ENCODE measurements around the gene ICOSLG.
A peak's percentile ranks its signal among the peaks of the same experiment; 100 is the strongest.
"Not testable (repeated sequence)": the region's sequence is repeated elsewhere in the genome, so short reads cannot be mapped to it uniquely, and the experiment has no call there.

ICOSLG gene, protein sequence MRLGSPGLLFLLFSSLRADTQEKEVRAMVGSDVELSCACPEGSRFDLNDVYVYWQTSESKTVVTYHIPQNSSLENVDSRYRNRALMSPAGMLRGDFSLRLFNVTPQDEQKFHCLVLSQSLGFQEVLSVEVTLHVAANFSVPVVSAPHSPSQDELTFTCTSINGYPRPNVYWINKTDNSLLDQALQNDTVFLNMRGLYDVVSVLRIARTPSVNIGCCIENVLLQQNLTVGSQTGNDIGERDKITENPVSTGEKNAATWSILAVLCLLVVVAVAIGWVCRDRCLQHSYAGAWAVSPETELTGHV

DNA sequence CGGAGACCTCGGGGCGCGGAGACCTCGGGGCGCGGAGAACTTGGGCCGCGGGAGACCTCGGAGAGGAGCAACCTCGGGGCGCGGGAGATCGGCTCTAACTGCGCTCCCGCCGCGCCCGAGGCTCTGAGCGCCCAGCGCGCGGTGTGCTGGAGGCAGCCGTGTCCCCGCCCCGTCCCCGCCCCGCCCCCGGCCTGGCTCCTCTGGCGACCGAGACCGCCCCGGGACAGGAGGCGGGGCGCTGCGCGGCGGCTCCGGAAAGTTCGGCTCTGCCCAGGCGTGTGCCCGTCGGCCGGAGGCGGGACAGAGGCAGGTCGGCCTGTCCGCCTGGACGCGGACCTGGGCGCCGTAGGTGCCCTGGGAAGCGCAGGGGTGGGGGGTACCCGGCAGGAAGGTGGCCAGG, at the start of gene ICOSLG:
TSS of gene ICOSLG (minus strand) at position 102 of the 400 bp plus-strand sequence. CDS start 126 bp downstream, outside the sequence.
- not testable (repeated sequence) for H3K4me1 ChIP-seq (ENCODE audit: low read length); H2AFZ ChIP-seq (ENCODE audit: low read depth, low read length); H3K27me3 ChIP-seq (ENCODE audit: low read depth, low read length); H3K9me3 ChIP-seq (ENCODE audit: insufficient read depth, low read length); H3K9ac ChIP-seq (ENCODE audit: low read length); H3K27ac ChIP-seq (ENCODE audit: low read length); H3K36me3 ChIP-seq (replicated peaks; ENCODE audit: low read depth, low read length); H4K20me1 ChIP-seq (ENCODE audit: insufficient read depth, low read length); H3K79me2 ChIP-seq (ENCODE audit: low read length); H3K4me3 ChIP-seq (ENCODE audit: low read length); H3K4me2 ChIP-seq (ENCODE audit: low read length)

DNA sequence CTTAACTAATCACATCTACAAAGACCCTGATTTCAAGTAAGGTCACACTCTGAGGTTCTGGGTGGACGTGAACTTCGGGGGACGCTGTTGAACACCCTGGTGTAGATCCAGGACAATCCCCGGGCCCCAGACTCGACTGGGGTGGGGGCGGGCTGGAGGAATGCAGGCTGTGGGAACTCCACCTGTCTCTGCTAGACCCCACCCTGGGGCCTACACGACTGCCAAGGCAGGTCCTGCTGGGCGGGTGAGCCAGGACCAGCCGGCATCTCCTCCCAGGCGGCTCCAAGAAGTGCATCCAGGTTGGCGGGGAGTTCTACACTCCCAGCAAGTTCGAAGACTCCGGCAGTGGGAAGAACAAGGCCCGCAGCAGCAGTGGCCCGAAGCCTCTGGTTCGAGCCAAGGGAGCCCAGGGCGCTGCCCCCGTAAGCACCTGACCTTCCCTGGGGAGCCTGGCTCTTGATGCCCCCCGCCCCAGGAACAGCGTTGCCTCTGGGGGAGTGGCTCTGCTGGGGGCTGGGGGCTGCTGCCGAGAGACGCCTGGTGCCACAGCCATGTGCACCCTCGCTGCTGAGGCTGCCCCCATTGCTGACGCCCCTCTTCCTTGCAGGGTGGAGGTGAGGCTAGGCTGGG, 48.8 kb upstream of the ICOSLG start:
- H3K9me3 ChIP-seq (ENCODE audit: insufficient read depth, low read length) = no peaks in the 10 kb centered on the region
- H4K20me1 ChIP-seq (ENCODE audit: insufficient read depth, low read length) = no peaks in the 10 kb centered on the region
- H3K4me1 ChIP-seq (ENCODE audit: low read length) = peaks cover 57% of the 10 kb centered on the region
- H3K9ac ChIP-seq (ENCODE audit: low read length) = no peak overlapping the region
- H3K79me2 ChIP-seq (ENCODE audit: low read length) = no peaks in the 10 kb centered on the region
- H3K4me2 ChIP-seq (ENCODE audit: low read length) = no peak overlapping the region
- no peak overlapping the region for H3K4me3 ChIP-seq (ENCODE audit: low read length)
- no peak for TF ChIP-seq EZH2phosphoT487 (IDR thresholded peaks at IDR 0.05; ENCODE audit: low read depth)
- TF ChIP-seq, protein P1, sequence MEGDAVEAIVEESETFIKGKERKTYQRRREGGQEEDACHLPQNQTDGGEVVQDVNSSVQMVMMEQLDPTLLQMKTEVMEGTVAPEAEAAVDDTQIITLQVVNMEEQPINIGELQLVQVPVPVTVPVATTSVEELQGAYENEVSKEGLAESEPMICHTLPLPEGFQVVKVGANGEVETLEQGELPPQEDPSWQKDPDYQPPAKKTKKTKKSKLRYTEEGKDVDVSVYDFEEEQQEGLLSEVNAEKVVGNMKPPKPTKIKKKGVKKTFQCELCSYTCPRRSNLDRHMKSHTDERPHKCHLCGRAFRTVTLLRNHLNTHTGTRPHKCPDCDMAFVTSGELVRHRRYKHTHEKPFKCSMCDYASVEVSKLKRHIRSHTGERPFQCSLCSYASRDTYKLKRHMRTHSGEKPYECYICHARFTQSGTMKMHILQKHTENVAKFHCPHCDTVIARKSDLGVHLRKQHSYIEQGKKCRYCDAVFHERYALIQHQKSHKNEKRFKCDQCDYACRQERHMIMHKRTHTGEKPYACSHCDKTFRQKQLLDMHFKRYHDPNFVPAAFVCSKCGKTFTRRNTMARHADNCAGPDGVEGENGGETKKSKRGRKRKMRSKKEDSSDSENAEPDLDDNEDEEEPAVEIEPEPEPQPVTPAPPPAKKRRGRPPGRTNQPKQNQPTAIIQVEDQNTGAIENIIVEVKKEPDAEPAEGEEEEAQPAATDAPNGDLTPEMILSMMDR (IDR thresholded peaks at IDR 0.05; ENCODE audit: low read depth, low read length) = no peak
- H3K36me3 ChIP-seq (replicated peaks; ENCODE audit: low read depth, low read length) = no peaks in the 10 kb centered on the region
- no peak overlapping the region for H3K27ac ChIP-seq (ENCODE audit: low read length)
- H2AFZ ChIP-seq (ENCODE audit: low read depth, low read length) = no peak overlapping the region
- no peaks in the 10 kb centered on the region for H3K27me3 ChIP-seq (ENCODE audit: low read depth, low read length)

DNA sequence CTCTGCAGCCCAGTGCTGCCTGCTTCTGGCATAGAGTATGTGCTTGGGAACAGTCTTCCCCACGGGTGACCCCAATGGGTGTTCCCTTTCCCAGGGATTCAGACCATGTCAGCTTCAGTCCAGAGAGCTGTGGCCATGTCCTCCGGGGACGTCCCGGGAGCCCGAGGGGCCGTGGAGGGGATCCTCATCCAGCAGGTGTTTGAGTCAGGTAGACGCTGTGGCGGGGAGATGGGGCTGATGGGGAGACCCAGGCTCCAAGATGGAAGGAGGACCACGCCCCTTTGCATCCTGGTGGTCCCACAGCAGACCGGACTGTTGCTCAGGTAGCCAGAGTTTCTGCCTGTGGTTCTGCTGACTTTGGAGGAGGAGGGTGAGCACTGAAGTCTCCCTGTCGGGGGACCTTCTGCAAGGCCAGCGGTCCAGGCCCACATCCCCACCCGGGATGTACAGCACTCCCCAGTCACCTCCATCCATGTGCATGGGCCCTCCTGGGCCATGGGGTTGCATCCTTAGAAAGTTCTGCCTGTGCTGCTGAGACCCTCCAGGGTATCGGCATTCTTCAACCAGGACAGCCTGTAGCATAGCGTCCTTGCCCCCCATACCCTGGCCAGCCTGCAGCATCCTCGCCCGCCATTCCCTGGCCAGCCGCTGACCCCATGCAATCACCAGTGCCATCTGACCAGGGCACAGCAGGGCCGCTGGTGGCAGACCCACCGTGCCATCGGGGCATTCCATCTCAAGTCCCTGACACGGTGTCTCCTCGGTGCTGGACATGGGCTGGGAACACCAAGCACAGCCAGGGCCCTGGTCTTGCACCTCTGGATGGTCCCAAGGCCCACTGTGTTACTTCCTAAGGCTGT, 47.7 kb upstream of the ICOSLG start:
- no peaks in the 10 kb centered on the region for H3K36me3 ChIP-seq (replicated peaks; ENCODE audit: low read depth, low read length)
- peaks cover 64% of the 10 kb centered on the region for H3K4me1 ChIP-seq (ENCODE audit: low read length)
- H4K20me1 ChIP-seq (ENCODE audit: insufficient read depth, low read length) = no peaks in the 10 kb centered on the region
- no peaks in the 10 kb centered on the region for H3K9me3 ChIP-seq (ENCODE audit: insufficient read depth, low read length)
- H3K9ac ChIP-seq (ENCODE audit: low read length) = no peak overlapping the region
- no peak overlapping the region; the same call in 1 of the 2 replicates for H3K4me2 ChIP-seq (ENCODE audit: low read length)
- no peaks in the 10 kb centered on the region for H3K79me2 ChIP-seq (ENCODE audit: low read length)
- H2AFZ ChIP-seq (ENCODE audit: low read depth, low read length) = no peak overlapping the region
- TF ChIP-seq, protein P1 (IDR thresholded peaks at IDR 0.05; ENCODE audit: low read depth, low read length) = no peak
- TF ChIP-seq EZH2phosphoT487 (IDR thresholded peaks at IDR 0.05; ENCODE audit: low read depth) = no peak
- no peaks in the 10 kb centered on the region for H3K27me3 ChIP-seq (ENCODE audit: low read depth, low read length)
- H3K27ac ChIP-seq (ENCODE audit: low read length) = no peak overlapping the region
- no peak overlapping the region; the same call in 1 of the 2 replicates for H3K4me3 ChIP-seq (ENCODE audit: low read length)

DNA sequence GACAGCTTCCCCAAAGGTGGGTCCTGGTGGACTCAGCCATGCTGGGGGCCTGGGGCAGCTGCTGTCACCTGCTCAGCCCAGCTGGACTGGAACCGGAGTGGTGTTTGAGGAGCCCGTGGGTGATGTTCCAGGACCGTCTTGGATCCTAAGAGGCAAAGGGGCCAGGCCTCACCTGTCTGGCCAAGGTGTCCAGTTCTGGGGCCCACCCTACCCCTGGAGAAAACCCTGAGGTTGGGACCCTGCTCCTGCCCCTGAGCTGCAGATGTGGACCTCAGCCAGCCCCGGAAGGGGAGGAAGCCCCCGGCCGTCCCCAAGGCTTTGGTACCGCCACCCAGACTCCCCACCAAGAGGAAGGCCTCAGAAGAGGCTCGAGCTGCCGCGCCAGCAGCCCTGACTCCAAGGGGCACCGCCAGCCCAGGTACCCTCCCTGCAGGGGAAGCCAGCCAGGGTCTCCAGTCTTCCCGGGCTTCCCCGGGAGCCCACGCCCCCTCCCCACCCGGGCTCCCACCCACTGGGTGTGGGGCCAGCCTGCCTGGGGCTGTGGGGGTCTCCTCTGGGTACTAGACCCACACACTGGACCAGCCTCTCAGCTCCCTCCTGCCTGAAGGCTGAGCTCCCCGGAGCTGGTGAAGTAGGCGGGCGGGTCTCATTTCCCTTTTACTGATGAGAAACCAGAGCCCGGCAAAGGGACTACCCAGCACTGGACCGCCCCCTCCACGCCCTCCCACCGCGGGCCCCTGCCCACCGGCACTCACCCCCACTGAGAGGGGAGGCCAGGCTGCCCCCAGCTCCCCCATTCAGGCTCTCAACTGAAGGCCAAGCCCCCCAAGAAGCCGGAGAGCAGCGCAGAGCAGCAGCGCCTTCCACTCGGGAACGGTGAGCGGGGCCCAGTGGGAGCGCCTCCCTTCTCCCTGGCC, 46.2 kb upstream of the ICOSLG start:
- peak overlapping the region; percentile 58 for H3K4me2 ChIP-seq (ENCODE audit: low read length)
- H2AFZ ChIP-seq (ENCODE audit: low read depth, low read length) = no peak overlapping the region
- no peaks in the 10 kb centered on the region for H3K36me3 ChIP-seq (replicated peaks; ENCODE audit: low read depth, low read length)
- H3K9ac ChIP-seq (ENCODE audit: low read length) = peak overlapping the region; percentile 50; the same call in 1 of the 2 replicates
- H3K27me3 ChIP-seq (ENCODE audit: low read depth, low read length) = no peaks in the 10 kb centered on the region
- no peaks in the 10 kb centered on the region for H3K79me2 ChIP-seq (ENCODE audit: low read length)
- H3K4me1 ChIP-seq (ENCODE audit: low read length) = peaks cover 73% of the 10 kb centered on the region
- peak overlapping the region; percentile 59; the same call in 1 of the 2 replicates for H3K4me3 ChIP-seq (ENCODE audit: low read length)
- peak overlapping the region; percentile 39; the same call in 1 of the 2 replicates for H3K27ac ChIP-seq (ENCODE audit: low read length)
- no peaks in the 10 kb centered on the region for H4K20me1 ChIP-seq (ENCODE audit: insufficient read depth, low read length)
- no peaks in the 10 kb centered on the region for H3K9me3 ChIP-seq (ENCODE audit: insufficient read depth, low read length)
- no peak for TF ChIP-seq EZH2phosphoT487 (IDR thresholded peaks at IDR 0.05; ENCODE audit: low read depth)
- TF ChIP-seq, protein P1 (IDR thresholded peaks at IDR 0.05; ENCODE audit: low read depth, low read length) = no peak

Measured in OCI-LY3 (cell line).